Muscle of leg (tissue), 11 donors: ENCODE measurements around the gene CAMTA1. TPM values are rescaled to one million over a fixed set of nuclear protein-coding genes. Genes with fewer than 3 reads are reported as not detected.

Experiments
- DNase-seq: peaks from one replicate; pipeline ENCODE4 v3.0.0; 2013
- H3K27ac ChIP-seq: one replicate; pipeline ENCODE4 v1.5.1; 2013; ENCODE audit warnings: mild to moderate bottlenecking, low read length, control low read depth
- H3K27me3 ChIP-seq: one replicate; pipeline ENCODE4 v1.6.1; 2013; ENCODE audit warnings: low read length; ENCODE audit not compliant: control insufficient read depth, insufficient read depth
- H3K36me3 ChIP-seq: one replicate; pipeline ENCODE4 v1.6.1; 2013; ENCODE audit warnings: low read length; ENCODE audit not compliant: control insufficient read depth, insufficient read depth
- H3K4me1 ChIP-seq: one replicate; pipeline ENCODE4 v1.6.1; 2013; ENCODE audit warnings: low read length; ENCODE audit not compliant: control insufficient read depth, insufficient read depth
- H3K4me3 ChIP-seq: one replicate; pipeline ENCODE4 v1.5.1; 2013; ENCODE audit warnings: low read length, control low read depth
- H3K9me3 ChIP-seq: replicated peaks from 2 replicates; pipeline ENCODE4 v1.6.1; 2013; ENCODE audit warnings: low read depth, low read length; ENCODE audit not compliant: control insufficient read depth
- WGBS: methylation state at CpG from one replicate; pipeline ENCODE4 v1.1.5; 2013; ENCODE audit warnings: missing lambda C conversion rate; ENCODE audit not compliant: insufficient coverage; 5-methylcytosine and 5-hydroxymethylcytosine counted together
- polyA plus RNA-seq, 8 donors: library from polyadenylated mRNA; unstranded; fragments of 120-200 nt; gene quantifications; one replicate each; pipeline versions ENCODE4 v1.2.1 to v1.2.3, GENCODE V29; 2013; ENCODE audit warnings: inconsistent platforms in 1 of 8, low replicate concordance in 1 of 8; ENCODE audit not compliant: insufficient read length in 8 of 8, insufficient read depth in 1 of 8
- total RNA-seq: library from RNA; stranded (reverse); fragments of 120-200 nt; gene quantifications from one replicate; pipeline ENCODE4 v1.2.4, GENCODE V29; 2013

CAMTA1 gene
- total and polyA plus RNA-seq, 9 donors: 36.4 to 56.4 (median 47.7) TPM

- Histone ChIP-seq H3K36me3 (peaks cover 28% of the 10 kb centered on the region), H3K9me3 (no peaks in the 10 kb centered on the region), H3K27me3 (no peaks in the 10 kb centered on the region), H3K4me3 (no peak overlapping the region), H3K4me1 (no peaks in the 10 kb centered on the region), H3K27ac (no peak overlapping the region)
- 64% methylated on average over 4 of the region's 6 CpGs for WGBS
- no peak for DNase-seq
Measured at GRCh38 chr1:7743346-7743745, 958.1 kb downstream of the CAMTA1 start.

- no peak overlapping the region for H3K4me3 ChIP-seq
- 95% methylated on average over 3 of the region's 9 CpGs for WGBS
- H3K27me3 ChIP-seq: no peaks in the 10 kb centered on the region
- H3K4me1 ChIP-seq: no peaks in the 10 kb centered on the region
- no peak overlapping the region for H3K27ac ChIP-seq
- H3K36me3 ChIP-seq: peaks cover 15% of the 10 kb centered on the region
- no peaks in the 10 kb centered on the region for H3K9me3 ChIP-seq
- DNase-seq: no peak
Measured at GRCh38 chr1:7744882-7745281, 959.6 kb downstream of the CAMTA1 start.

DNA sequence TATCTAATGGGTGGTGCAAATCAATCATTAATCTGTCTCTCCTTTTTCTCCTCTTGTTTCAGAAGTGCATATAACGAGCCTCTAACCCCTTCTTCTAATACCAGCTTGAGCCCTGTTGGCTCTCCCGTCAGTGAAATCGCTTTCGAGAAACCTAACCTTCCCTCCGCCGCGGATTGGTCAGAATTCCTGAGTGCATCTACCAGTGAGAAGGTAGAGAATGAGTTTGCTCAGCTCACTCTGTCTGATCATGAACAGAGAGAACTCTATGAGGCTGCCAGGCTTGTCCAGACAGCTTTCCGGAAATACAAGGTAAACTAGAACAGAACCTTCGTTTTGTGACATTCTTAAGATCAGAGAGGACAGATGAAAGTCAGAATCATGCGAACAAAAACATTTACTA lies 960.5 kb downstream of the CAMTA1 start:
- Histone ChIP-seq H3K36me3 (peaks cover 13% of the 10 kb centered on the region), H3K4me3 (no peak overlapping the region), H3K9me3 (no peaks in the 10 kb centered on the region), H3K27ac (no peak overlapping the region), H3K4me1 (no peaks in the 10 kb centered on the region), H3K27me3 (no peaks in the 10 kb centered on the region)
- 89% methylated on average over 5 of the region's 10 CpGs for WGBS
- no peak for DNase-seq

DNA sequence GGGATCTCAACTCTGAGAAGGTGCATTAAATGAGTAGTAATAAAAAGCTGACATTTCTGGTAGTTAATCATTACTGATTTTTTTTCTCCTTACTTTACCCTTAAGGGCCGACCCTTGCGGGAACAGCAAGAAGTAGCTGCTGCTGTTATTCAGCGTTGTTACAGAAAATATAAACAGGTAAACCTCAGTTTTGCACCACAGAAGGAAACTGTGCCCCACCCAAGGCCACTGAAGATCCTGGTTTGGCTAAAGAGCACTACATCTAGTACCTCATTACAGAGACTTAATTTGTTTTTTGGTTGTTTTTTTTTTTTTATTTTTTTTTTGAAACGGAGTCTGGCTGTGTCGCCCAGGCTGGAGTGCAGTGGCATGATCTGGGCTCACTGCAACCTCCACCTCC lies 962.4 kb downstream of the CAMTA1 start:
- peaks cover 16% of the 10 kb centered on the region for H3K36me3 ChIP-seq
- WGBS: 93% methylated on average over 5 of the region's 5 CpGs
- no peak for DNase-seq
- no peak overlapping the region for H3K4me3 ChIP-seq
- H3K9me3 ChIP-seq: no peaks in the 10 kb centered on the region
- no peak overlapping the region for H3K27ac ChIP-seq
- no peaks in the 10 kb centered on the region for H3K4me1 ChIP-seq
- no peaks in the 10 kb centered on the region for H3K27me3 ChIP-seq

DNA sequence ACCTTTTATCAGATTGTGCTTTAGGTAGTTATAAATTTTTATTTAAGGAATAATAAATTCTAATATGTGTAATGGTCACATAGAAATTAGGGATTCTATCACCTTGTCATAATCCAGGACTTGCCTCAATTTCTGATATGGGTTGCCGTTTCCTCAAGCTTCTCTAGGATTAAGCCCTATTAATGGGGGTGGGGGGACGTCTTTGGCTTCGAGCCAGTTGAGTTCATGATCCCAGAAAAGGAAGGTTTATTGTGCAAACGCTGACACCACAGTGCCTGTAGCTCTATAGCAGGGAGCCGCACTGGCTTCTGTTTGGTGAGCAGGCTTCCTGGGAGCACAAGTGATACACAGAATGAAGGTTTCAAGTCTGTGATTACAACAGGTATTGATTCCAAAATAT lies 963.9 kb downstream of the CAMTA1 start:
- Histone ChIP-seq H3K27ac (no peak overlapping the region), H3K9me3 (no peaks in the 10 kb centered on the region), H3K27me3 (no peaks in the 10 kb centered on the region), H3K4me1 (peaks cover 3% of the 10 kb centered on the region), H3K36me3 (peaks cover 16% of the 10 kb centered on the region), H3K4me3 (no peak overlapping the region)
- DNase-seq: no peak
- WGBS: no CpG with 5 or more reads among the region's 5 CpGs

GRCh38 chr1:7751174-7751573 lies 965.9 kb downstream of the CAMTA1 start:
- Histone ChIP-seq H3K36me3 (peaks cover 7% of the 10 kb centered on the region), H3K4me1 (peaks cover 3% of the 10 kb centered on the region), H3K27me3 (no peaks in the 10 kb centered on the region), H3K9me3 (no peaks in the 10 kb centered on the region), H3K27ac (no peak overlapping the region), H3K4me3 (no peak overlapping the region)
- WGBS: 94% methylated on average over 10 of the region's 11 CpGs
- DNase-seq: no peak

GRCh38 chr1:7752512-7753417 lies 967.5 kb downstream of the CAMTA1 start:
- Histone ChIP-seq H3K4me3 (no peak overlapping the region), H3K9me3 (no peaks in the 10 kb centered on the region), H3K36me3 (peaks cover 3% of the 10 kb centered on the region), H3K4me1 (peaks cover 3% of the 10 kb centered on the region), H3K27me3 (no peaks in the 10 kb centered on the region), H3K27ac (no peak overlapping the region)
- peak; percentile 85 for DNase-seq
- 0% methylated on average over 2 of the region's 18 CpGs for WGBS

DNA sequence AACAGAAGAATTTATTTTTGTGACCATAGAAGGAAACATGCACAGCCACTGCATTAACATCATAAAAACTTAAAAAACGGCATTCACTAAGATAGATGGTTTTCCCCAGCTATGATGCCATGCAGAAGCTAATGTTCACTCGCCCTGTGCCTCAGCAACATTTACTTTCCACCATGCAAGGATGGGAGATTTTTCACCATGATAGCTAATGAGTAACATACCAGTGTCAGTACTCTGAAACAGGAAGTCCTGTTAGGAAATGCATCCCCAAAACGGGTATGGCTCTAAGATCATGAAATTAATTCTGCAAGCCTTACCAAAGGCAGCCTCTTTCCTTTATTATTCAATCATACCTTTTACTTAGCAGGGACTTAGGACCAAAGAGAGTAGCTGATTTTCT lies 968.4 kb downstream of the CAMTA1 start:
- H3K36me3 ChIP-seq: peaks cover 3% of the 10 kb centered on the region
- H3K4me3 ChIP-seq: no peak overlapping the region
- no CpG with 5 or more reads among the region's 3 CpGs for WGBS
- H3K9me3 ChIP-seq: no peaks in the 10 kb centered on the region
- H3K27me3 ChIP-seq: no peaks in the 10 kb centered on the region
- no peak overlapping the region for H3K27ac ChIP-seq
- DNase-seq: no peak
- H3K4me1 ChIP-seq: peaks cover 3% of the 10 kb centered on the region

DNA sequence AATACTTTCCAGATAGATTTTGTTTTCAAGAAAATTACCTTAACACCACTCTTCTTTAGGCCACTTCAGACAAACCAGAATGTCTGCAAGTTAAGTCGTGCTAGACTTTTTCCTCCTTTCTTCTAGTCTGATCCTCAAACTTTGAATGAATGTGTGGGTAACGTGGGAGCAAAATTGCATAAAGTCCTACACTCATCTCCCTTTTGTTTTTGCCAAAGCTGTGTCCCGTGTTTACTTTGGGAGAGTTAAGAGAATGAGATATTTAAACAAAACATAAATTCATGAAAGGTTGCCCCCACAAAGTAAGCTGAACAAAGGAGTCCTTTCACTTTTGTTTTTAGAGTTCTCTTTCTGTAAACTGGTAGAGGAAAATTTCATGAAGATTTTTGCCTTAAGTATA lies 969.0 kb downstream of the CAMTA1 start:
- Histone ChIP-seq H3K4me1 (peaks cover 3% of the 10 kb centered on the region), H3K27me3 (no peaks in the 10 kb centered on the region), H3K9me3 (no peaks in the 10 kb centered on the region), H3K36me3 (peaks cover 3% of the 10 kb centered on the region), H3K4me3 (no peak overlapping the region), H3K27ac (no peak overlapping the region)
- WGBS: no CpG with 5 or more reads among the region's 3 CpGs
- DNase-seq: no peak

GRCh38 chr1:7755448-7755847 lies 970.2 kb downstream of the CAMTA1 start:
- H3K4me1 ChIP-seq: peaks cover 3% of the 10 kb centered on the region
- H3K27ac ChIP-seq: no peak overlapping the region
- H3K4me3 ChIP-seq: no peak overlapping the region
- no peak for DNase-seq
- H3K36me3 ChIP-seq: peaks cover 3% of the 10 kb centered on the region
- no CpG with 5 or more reads among the region's 1 CpG for WGBS
- no peaks in the 10 kb centered on the region for H3K9me3 ChIP-seq
- H3K27me3 ChIP-seq: no peaks in the 10 kb centered on the region
